Bone marrow (tissue), 2 donors: ENCODE data around the gene PRRT3.
"Not testable (repeated sequence)": the region's sequence is repeated elsewhere in the genome, so short reads cannot be mapped to it uniquely, and the experiment has no call there.

Source experiments
- DNase-seq, 2 donors: peaks; one replicate each; lab custom pipeline; 2025; lab: John Stamatoyannopoulos, UW

PRRT3 gene

GRCh38 chr3:9898467-9899241 is 53.6 kb downstream of the PRRT3 start:
- no peak for DNase-seq

- DNase-seq = no peak
Measured at GRCh38 chr3:9897408-9898372, 54.5 kb downstream of the PRRT3 start.

GRCh38 chr3:9896755-9897407 is 55.3 kb downstream of the PRRT3 start:
- not testable (repeated sequence) for DNase-seq

GRCh38 chr3:9895715-9896114 is 56.5 kb downstream of the PRRT3 start:
- DNase-seq = not testable (repeated sequence)
